Activated T-helper 1 cell treated with anti-CD3 and anti-CD28 coated beads, Interleukin-12 subunit alpha, Interleukin-12 subunit beta, Interleukin-2, Interleukin-4 antibody, amounts not matched to agents 30 ng/mL and 10 ng/mL and 1 ng/mL, durations not matched to agents 14 hours and 24 hours and 36 hours (primary cell): ENCODE measurements around the gene RERE. TPM values are rescaled to one million over a fixed set of nuclear protein-coding genes. Genes with fewer than 3 reads are reported as not detected.

ENCODE experiments used
- DNase-seq: peaks from one replicate; pipeline ENCODE4 v3.0.0; 2021; ENCODE audit warnings: low spot score
- H3K27ac Mint-ChIP-seq: one replicate; pipeline ENCODE4 v1.8.0; 2021; ENCODE audit warnings: mild to moderate bottlenecking, mixed read lengths
- H3K27me3 Mint-ChIP-seq: one replicate; pipeline ENCODE4 v1.8.0; 2022; ENCODE audit warnings: mild to moderate bottlenecking, moderate library complexity, mixed read lengths; ENCODE audit not compliant: insufficient read depth
- H3K36me3 Mint-ChIP-seq: one replicate; pipeline ENCODE4 v1.8.0; 2021; ENCODE audit warnings: low read depth, mixed read lengths
- H3K4me1 Mint-ChIP-seq: one replicate; pipeline ENCODE4 v1.8.0; 2021; ENCODE audit warnings: low read depth, mixed read lengths
- H3K4me3 Mint-ChIP-seq: one replicate; pipeline ENCODE4 v1.8.0; 2021; ENCODE audit warnings: mild to moderate bottlenecking, moderate library complexity, mixed read lengths
- H3K9me3 Mint-ChIP-seq: one replicate; pipeline ENCODE4 v1.8.0; 2021; ENCODE audit warnings: mixed read lengths
- intact Hi-C: fragments of 100-400 bp; cut with micrococcal nuclease; formaldehyde crosslinking; loops from one replicate; pipeline ENCODE4 v1.15.1; 2024
- total RNA-seq: library from RNA; stranded (reverse); gene quantifications from 2 replicates; pipeline ENCODE4 v1.2.3, GENCODE V29; 2022

The RERE gene
- total RNA-seq, 1 donor from 2014 or later: 82.0 TPM

- Mint-ChIP-seq H3K4me1 (peaks cover 4% of the 10 kb centered on the region), H3K27me3 (no peaks in the 10 kb centered on the region), H3K36me3 (peaks cover 12% of the 10 kb centered on the region), H3K9me3 (no peaks in the 10 kb centered on the region), H3K27ac (no peak overlapping the region), H3K4me3 (no peak overlapping the region)
- no peak for DNase-seq
- intact Hi-C loops: no loop called here
These were observed 465.0 kb downstream of the RERE start for GRCh38 chr1:8352471-8352845.

- H3K36me3 Mint-ChIP-seq: peaks cover 9% of the 10 kb centered on the region
- no peak overlapping the region for H3K27ac Mint-ChIP-seq
- H3K4me1 Mint-ChIP-seq: peaks cover 4% of the 10 kb centered on the region
- no peaks in the 10 kb centered on the region for H3K9me3 Mint-ChIP-seq
- H3K4me3 Mint-ChIP-seq: no peak overlapping the region
- intact Hi-C loops: no loop called here
- H3K27me3 Mint-ChIP-seq: no peaks in the 10 kb centered on the region
- no peak for DNase-seq
These were observed 465.6 kb downstream of the RERE start for GRCh38 chr1:8351693-8352470.

DNA sequence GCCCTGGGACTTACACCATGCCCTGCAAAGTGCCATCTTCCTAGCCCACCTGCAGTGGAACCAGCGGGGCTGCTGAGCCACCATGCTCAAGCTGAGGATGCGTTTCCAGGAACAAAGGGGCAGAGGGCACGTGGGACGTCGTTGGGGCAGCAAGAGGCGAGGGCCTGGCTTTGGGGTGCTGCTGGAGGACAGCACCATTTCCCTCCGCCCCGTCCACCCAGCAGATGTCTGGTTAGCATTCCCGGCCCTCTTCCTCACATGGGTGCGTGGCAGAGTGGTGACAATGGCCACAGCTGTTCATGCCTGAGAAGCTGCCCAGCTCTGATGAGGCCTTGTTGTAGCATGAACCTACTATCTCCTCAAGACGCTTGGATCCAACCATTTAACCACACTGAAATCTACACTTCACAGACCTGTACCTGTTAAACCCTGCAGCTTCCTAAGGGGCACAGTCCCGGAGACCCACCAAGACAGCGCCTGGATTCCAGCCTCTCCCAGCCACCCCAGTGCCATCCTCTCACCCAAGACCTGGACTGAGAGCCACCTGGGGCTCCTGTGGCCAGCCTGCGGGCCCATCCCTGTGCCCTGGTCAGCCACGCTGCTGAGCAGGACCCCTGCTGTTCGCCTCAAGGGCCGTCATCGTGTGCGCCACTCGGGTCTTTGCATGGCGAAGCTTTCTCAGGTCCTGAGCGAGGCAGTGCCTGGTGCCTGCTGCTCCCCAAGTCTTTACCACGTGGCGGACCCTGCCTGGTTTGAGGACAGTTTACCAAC is 466.3 kb downstream of the RERE start:
- no peak for DNase-seq
- intact Hi-C loops: no loop called here
- Mint-ChIP-seq H3K4me3 (no peak overlapping the region), H3K27ac (no peak overlapping the region), H3K27me3 (no peaks in the 10 kb centered on the region), H3K4me1 (peaks cover 4% of the 10 kb centered on the region), H3K9me3 (no peaks in the 10 kb centered on the region), H3K36me3 (peaks cover 5% of the 10 kb centered on the region)

- DNase-seq: no peak
- Mint-ChIP-seq H3K4me1 (peaks cover 4% of the 10 kb centered on the region), H3K27ac (no peak overlapping the region), H3K9me3 (no peaks in the 10 kb centered on the region), H3K4me3 (no peak overlapping the region), H3K36me3 (peaks cover 4% of the 10 kb centered on the region), H3K27me3 (no peaks in the 10 kb centered on the region)
- intact Hi-C loops: loop anchor here (1.0 to 2.0 kb wide), 4 partner anchors 319 to 683 kb away; no protein-coding TSS in a partner anchor
These were observed 467.5 kb downstream of the RERE start for GRCh38 chr1:8349961-8350360.

- Mint-ChIP-seq H3K27me3 (no peaks in the 10 kb centered on the region), H3K4me3 (no peak overlapping the region), H3K27ac (no peak overlapping the region), H3K9me3 (no peaks in the 10 kb centered on the region), H3K4me1 (peaks cover 4% of the 10 kb centered on the region), H3K36me3 (peaks cover 4% of the 10 kb centered on the region)
- intact Hi-C loops: loop anchor here (1.0 to 2.0 kb wide), 4 partner anchors 318 to 683 kb away; no protein-coding TSS in a partner anchor
- DNase-seq: no peak
These were observed 468.0 kb downstream of the RERE start for GRCh38 chr1:8349473-8349865.

- Mint-ChIP-seq H3K27me3 (no peaks in the 10 kb centered on the region), H3K9me3 (no peaks in the 10 kb centered on the region), H3K4me3 (no peak overlapping the region), H3K4me1 (peaks cover 4% of the 10 kb centered on the region), H3K36me3 (peaks cover 3% of the 10 kb centered on the region), H3K27ac (no peak overlapping the region)
- DNase-seq: peak; percentile 41
- intact Hi-C loops: loop anchor here (1.0 to 2.0 kb wide), 4 partner anchors 318 to 682 kb away; no protein-coding TSS in a partner anchor
These were observed 468.5 kb downstream of the RERE start for GRCh38 chr1:8348777-8349472.

- Mint-ChIP-seq H3K4me1 (peaks cover 4% of the 10 kb centered on the region), H3K9me3 (no peaks in the 10 kb centered on the region), H3K36me3 (no peaks in the 10 kb centered on the region), H3K27me3 (no peaks in the 10 kb centered on the region), H3K27ac (no peak overlapping the region), H3K4me3 (no peak overlapping the region)
- no peak for DNase-seq
- intact Hi-C loops: loop anchor here (2.0 kb wide), 1 partner anchor 681 kb away; no protein-coding TSS in a partner anchor
These were observed 469.2 kb downstream of the RERE start for GRCh38 chr1:8348047-8348776.

DNA sequence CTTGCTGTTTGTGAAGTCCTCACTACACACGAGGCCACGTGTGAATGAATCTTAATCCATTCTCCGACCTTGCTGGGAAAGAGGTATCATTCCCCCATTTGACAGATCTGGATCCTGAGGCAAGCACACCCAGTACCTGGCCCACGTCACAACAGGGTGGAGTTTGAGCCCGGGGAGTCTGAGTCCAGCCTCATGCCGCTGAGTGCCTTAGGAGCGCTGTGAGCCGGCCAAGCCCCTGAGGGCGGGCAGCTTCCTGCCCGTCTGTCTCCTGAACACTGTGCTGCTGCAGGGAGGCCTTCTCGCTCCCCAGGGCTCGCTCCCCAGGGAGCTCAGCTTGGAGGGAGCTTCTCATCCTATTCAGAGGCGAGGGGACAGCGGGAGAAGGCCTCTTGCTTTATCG is 469.8 kb downstream of the RERE start:
- DNase-seq: no peak
- Mint-ChIP-seq H3K9me3 (no peaks in the 10 kb centered on the region), H3K36me3 (no peaks in the 10 kb centered on the region), H3K4me1 (peaks cover 4% of the 10 kb centered on the region), H3K27me3 (no peaks in the 10 kb centered on the region), H3K4me3 (no peak overlapping the region), H3K27ac (no peak overlapping the region)
- intact Hi-C loops: loop anchor here (2.0 kb wide), 1 partner anchor 681 kb away; no protein-coding TSS in a partner anchor

- Mint-ChIP-seq H3K4me1 (peaks cover 4% of the 10 kb centered on the region), H3K36me3 (no peaks in the 10 kb centered on the region), H3K9me3 (no peaks in the 10 kb centered on the region), H3K4me3 (no peak overlapping the region), H3K27ac (no peak overlapping the region), H3K27me3 (no peaks in the 10 kb centered on the region)
- intact Hi-C loops: no loop called here
- DNase-seq: no peak
These were observed 471.6 kb downstream of the RERE start for GRCh38 chr1:8345621-8346415.

- DNase-seq: no peak
- no peak overlapping the region for H3K27ac Mint-ChIP-seq
- H3K4me1 Mint-ChIP-seq: peaks cover 4% of the 10 kb centered on the region
- H3K9me3 Mint-ChIP-seq: no peaks in the 10 kb centered on the region
- no peaks in the 10 kb centered on the region for H3K36me3 Mint-ChIP-seq
- no peak overlapping the region for H3K4me3 Mint-ChIP-seq
- H3K27me3 Mint-ChIP-seq: no peaks in the 10 kb centered on the region
- intact Hi-C loops: no loop called here
These were observed 472.4 kb downstream of the RERE start for GRCh38 chr1:8344893-8345507.

GRCh38 chr1:8343464-8344001 is 473.9 kb downstream of the RERE start:
- no peaks in the 10 kb centered on the region for H3K27me3 Mint-ChIP-seq
- no peak overlapping the region for H3K27ac Mint-ChIP-seq

More at GRCh38 chr1:8343464-8344001, 473.9 kb downstream of the RERE start:
- Mint-ChIP-seq H3K4me1 (no peaks in the 10 kb centered on the region), H3K4me3 (no peak overlapping the region), H3K9me3 (no peaks in the 10 kb centered on the region), H3K36me3 (no peaks in the 10 kb centered on the region)
- DNase-seq: no peak
- intact Hi-C loops: no loop called here
